ENCODE measurements around the gene ZBTB1.

Gene ZBTB1

GRCh38 chr14:64518229-64518628 lies 13.7 kb downstream of the ZBTB1 start:
- no peak for DNase-seq (ENCODE audit: extremely low spot score)
- ChIA-PET CTCF (no interaction called here), POLR2A (interaction anchor here (0.7 kb wide), 1 partner anchor 190 kb away, joined by 5 read pairs; no protein-coding TSS in a partner anchor)
- TF ChIP-seq CTCF (IDR thresholded peaks at IDR 0.05; ENCODE audit: control extremely low read depth, extremely low read depth, low read depth, missing control alignments), result no peak

- ChIA-PET POLR2A (no interaction called here), CTCF (interaction anchor here (0.9 to 7.6 kb wide), 3 partner anchors 10 to 51 kb away, joined by 4 to 56 read pairs (median 6); no protein-coding TSS in a partner anchor)
- TF ChIP-seq CTCF (IDR thresholded peaks at IDR 0.05; ENCODE audit: control extremely low read depth, extremely low read depth, low read depth, missing control alignments), result no peak
- DNase-seq (ENCODE audit: extremely low spot score), result no peak
Measured at GRCh38 chr14:64520699-64521098, 16.1 kb downstream of the ZBTB1 start.

GRCh38 chr14:64522591-64523355 lies 18.2 kb downstream of the ZBTB1 start:
- POLR2A ChIA-PET, result interaction anchor here (0.7 kb wide), 1 partner anchor 18 kb away, joined by 3 read pairs; the partner anchor contains the start of gene HSPA2
- TF ChIP-seq CTCF (IDR thresholded peaks at IDR 0.05; ENCODE audit: control extremely low read depth, extremely low read depth, low read depth, missing control alignments), result no peak
- CTCF ChIA-PET, result interaction anchor here (1.0 to 7.6 kb wide), 3 partner anchors 11 to 17 kb away, joined by 3 to 56 read pairs (median 5); partner anchors contain the start of gene HSPA2
- no peak for DNase-seq (ENCODE audit: extremely low spot score)

- no peak for DNase-seq (ENCODE audit: extremely low spot score)
- TF ChIP-seq CTCF (IDR thresholded peaks at IDR 0.05; ENCODE audit: control extremely low read depth, extremely low read depth, low read depth, missing control alignments), result no peak
- ChIA-PET CTCF (interaction anchor here (1.5 to 7.6 kb wide), 3 partner anchors 10 to 14 kb away, joined by 5 to 56 read pairs (median 8); no protein-coding TSS in a partner anchor), POLR2A (no interaction called here)
Measured at GRCh38 chr14:64525354-64525753, 20.8 kb downstream of the ZBTB1 start.

GRCh38 chr14:64531567-64531966 lies 27.0 kb downstream of the ZBTB1 start:
- ChIA-PET POLR2A (no interaction called here), CTCF (interaction anchor here (0.9 to 2.5 kb wide), 2 partner anchors 16 to 21 kb away, joined by 4 to 6 read pairs; no protein-coding TSS in a partner anchor)
- DNase-seq (ENCODE audit: extremely low spot score), result no peak
- TF ChIP-seq CTCF (IDR thresholded peaks at IDR 0.05; ENCODE audit: control extremely low read depth, extremely low read depth, low read depth, missing control alignments), result no peak

GRCh38 chr14:64536488-64537245 lies 32.1 kb downstream of the ZBTB1 start:
- no peak for DNase-seq (ENCODE audit: extremely low spot score)
- CTCF ChIA-PET, result interaction anchor here (1.9 to 5.8 kb wide), 2 partner anchors 15 to 26 kb away, joined by 4 to 22 read pairs; no protein-coding TSS in a partner anchor
- no peak for TF ChIP-seq CTCF (IDR thresholded peaks at IDR 0.05; ENCODE audit: control extremely low read depth, extremely low read depth, low read depth, missing control alignments)
- POLR2A ChIA-PET, result no interaction called here
